Fibroblast of gingiva (primary cell): ENCODE data around the gene VASH2.
A peak's percentile ranks its signal among the peaks of the same experiment; 100 is the strongest.
"Not testable (repeated sequence)": the region's sequence is repeated elsewhere in the genome, so short reads cannot be mapped to it uniquely, and the experiment has no call there.

Source experiments
- DNase-seq: peaks from one replicate; pipeline ENCODE4 v3.0.0-alpha.2; 2011; ENCODE audit warnings: low read depth

VASH2 gene

DNA sequence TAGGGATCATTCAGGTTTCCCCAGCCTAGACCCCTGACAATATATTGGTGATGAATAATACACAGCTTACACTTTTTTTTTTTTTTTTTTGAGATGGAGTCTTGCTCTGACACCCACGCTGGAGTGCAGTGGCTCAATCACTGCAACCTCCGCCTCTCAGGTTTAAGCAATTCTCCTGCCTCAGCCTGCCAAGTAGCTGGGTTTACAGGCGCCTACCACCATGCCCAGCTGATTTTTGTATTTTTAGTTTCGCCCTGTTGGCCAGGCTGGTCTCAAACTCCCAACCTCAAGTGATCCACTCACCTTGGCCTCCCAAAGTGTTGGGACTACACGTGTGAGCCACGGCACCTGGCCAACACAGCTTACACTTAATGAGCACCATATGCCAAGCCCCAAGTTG is 7.2 kb downstream of the VASH2 start:
- no peak for DNase-seq

DNA sequence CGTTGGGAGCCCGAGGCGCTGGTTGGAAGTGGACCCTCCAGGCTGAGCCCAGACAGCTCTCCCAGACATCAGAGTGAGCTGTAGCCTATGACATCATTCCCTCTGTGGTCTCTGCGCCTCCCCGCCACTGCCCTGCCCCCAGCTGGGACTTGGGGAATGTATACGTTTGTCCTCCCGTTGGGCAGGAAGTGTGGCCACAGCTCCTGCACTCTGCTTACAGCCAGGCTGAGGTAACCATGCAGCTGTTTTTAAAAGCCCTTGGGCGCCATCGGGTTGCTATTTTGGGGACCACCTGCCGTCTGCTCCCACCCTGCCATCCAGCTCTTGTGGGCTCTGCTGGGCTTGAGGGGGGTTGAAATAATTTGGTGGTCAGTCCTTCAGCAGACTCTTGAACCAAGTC is 7.8 kb downstream of the VASH2 start:
- no peak for DNase-seq

DNA sequence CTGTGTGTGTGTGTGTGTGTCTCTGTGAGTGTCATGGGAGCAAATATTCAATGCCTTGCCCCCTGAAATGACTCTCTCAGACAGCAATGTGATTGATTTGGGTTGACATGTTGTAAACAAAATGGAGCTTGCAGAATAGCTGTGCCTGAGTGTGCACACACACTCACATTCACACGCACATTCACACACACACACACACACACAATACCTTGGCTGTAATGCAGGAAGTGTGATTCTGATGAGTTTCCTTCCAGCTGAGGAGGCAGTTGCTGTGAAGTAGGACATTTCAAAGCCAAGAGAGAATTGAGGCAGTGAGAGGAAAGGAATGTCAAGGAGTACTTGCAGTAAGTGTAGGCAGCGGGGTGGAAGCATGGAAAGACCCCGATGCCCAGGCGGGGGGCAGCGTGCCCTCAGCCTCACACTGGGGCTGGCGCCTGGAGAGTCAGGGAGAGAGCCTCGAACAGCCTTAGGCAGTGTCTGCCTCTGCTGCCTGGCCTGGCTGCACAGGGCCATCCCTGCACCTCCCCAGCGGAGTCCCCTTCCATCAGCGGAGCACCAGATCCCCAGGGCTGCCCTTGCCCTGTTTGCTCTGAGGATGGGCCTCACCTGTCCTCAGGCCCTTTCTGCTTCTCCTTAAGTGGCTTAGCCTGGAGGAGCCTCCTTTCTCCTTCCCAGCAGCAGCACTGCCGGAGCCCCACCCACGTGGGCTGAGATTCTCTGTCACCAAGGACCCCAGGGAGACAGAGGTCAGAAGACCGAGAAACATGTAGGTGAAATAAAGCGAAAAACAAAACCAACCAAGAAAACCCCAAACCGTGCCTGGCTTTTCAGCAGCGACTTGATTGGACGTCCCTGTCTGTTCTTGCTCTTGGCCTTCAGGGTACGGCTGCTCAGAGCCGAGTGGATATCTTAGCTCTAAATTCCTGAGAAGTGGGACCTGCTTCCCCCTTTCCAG is 9.2 kb downstream of the VASH2 start:
- DNase-seq = no peak

DNA sequence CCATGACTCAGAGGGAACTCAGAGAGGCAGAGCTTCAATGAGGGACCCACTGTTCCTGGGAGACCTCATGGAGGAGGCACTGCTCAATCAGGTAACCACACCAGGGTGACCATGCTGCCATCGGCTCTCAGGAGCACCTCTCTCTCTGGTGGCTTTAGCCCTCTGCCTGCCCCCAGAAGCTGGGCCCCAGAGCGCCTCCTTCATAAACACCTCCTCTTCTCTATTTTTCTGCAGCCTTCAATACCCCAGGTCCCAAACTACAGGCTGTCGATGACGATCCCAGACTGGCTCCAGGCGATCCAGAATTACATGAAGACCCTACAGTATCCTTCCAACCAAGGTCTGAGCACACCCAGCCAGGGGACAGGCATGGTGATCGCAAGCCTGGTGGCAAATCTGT is 10.6 kb downstream of the VASH2 start:
- no peak for DNase-seq

DNA sequence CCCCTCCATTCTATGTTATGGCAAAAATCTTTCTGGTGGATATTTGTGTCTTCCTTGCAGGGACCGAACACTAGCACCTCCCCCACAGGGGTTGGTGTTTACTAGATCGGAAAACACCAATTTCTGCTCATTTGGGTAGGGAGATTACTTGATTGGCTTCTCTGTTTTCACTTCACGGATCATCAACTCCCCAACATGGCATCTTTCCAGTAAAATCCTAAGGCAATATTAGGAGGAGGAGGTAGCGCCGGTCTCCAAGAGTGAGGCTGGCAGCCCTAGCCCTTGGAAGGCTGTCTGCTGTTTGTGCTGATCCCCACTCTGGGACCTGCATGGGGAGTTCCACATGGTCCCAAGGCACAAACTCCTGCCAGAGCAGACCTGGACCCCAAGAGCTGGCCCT is 12.2 kb downstream of the VASH2 start:
- no peak for DNase-seq

DNA sequence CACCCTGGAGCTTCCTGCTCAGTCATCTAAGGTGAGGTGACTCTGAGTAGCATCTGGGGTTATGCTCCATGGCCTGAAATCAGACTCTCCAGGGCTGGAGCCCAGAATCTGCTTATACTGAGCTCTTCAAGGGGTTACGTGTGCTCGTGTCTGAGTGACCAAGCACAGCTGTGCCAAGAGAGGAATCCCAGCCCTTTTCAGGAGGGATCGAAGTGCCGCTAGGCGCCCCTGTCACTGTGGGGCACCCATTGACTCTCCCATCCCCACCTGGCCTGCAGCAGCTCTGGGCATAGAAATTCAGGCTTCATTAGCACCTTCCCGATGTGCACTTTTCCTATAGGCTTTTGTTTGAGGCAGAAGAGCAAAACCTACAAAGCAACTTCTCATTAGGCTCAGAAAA is 13.8 kb downstream of the VASH2 start:
- no peak for DNase-seq

DNA sequence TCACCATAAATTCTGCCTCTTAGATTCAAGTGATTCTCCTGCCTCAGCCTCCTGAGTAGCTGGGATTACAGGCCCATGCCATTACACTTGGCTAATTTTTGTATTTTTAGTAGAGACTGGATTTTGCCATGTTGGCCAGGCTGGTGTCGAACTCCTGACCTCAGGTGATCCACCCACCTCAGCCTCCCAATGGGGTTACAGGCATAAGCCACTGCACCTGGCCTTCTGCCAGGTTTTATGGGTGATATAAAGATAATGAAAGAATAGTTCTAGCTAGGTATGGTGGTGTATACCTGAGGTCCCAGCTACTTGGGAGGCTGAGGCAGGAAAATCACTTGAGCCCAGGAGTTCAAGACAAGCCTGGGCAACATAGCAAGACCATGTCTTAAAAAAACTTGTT is 14.7 kb downstream of the VASH2 start:
- not testable (repeated sequence) for DNase-seq

DNA sequence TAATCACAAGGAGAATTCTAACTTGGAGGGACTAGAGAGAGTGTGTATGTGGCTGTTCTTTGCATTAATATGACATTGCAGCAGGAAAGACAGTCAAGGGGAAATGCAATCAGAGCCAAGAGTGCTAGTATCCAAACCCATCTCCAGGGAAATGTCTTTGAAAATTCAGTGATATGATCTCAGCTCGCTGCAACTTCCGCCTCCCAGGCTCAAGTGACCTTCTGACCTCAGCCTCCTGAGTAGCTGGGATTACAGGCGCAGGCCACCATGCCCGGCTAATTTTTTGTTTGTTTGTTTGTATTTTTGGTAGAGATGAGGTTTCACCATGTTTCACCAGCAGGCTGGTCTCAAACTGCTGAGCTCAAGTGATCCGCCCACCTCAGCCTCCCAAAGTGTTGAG is 16.3 kb downstream of the VASH2 start:
- DNase-seq = no peak

DNA sequence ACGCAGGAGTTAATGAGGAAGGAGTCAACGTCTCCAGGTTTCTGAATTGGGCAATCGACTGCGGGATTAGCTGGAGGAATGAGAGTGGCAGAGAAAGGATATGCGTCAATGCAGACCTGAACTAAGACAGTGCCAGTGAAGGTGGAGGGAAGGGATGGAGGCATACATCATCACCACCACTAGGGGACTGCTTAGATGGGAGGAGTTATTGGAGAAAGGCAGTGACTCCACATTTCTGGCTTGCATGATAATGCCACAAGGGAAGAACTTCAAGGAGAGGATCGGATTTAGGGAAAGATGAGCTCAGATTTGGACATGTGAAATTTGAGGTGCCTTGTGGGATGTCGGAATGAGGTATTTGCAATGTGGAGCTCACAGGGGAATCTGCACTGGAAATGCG is 17.5 kb downstream of the VASH2 start:
- peak; percentile 51 for DNase-seq

DNA sequence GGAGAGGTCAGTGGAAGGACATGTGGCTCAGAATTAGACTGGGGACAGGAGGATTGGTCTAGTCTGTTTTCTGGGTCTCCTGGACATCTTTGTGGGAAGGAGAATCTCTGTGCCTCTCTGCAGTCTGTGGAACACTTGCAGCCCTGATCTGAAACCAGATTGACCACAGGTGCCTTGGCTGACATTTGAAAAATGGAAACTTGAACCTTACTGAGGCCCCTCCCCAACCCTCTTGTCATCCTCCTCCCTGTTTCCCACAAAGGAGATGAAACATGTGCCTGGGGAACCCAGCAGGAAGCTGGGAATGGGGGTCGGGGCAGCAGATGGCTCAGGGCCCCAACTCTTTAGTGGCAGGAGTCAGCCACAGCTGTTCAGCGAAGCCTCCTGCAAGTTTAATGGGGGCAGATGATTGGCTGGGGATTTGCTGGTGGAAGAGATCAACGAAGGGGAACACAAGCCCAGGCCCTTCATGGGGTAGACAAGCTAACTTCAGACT is 18.1 kb downstream of the VASH2 start:
- DNase-seq = no peak

DNA sequence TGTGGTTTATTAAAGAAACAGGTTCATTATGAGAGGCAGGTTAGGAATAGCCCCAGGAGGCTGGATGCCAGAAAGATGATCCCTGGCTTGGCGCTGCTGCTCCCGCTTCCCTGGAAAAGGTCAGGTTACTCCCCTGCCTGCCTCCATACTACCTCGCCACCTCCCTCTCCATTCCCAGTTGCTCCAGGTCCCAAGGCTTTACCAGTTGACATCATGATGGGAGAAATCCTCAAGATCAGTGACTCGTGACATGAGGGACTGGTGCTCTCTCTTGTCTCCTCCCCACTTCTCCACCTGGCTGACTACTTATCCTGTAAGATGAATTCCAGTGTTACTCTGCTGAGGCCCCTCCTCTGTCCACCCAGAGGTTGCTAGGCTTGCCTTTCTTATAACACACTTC is 19.7 kb downstream of the VASH2 start:
- no peak for DNase-seq

DNA sequence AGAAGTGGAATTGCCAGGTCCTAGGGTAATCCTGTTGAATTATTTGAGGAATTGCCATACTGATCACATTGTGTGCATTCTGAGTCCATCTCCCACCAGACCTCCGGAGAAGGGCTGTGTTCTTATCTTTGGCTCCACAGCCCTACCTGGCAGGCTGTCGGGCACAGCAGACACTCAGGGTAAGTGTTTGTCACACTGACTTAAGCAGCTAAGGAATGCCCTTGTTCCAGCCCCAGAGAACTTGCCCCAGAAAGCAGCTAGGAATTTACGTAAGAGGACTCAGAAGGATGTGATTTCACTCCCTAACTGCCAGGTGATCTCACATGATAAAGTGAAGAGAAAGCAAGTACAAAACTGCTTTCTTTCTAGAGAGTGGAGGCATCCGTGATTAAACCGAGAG is 21.0 kb downstream of the VASH2 start:
- DNase-seq = no peak

DNA sequence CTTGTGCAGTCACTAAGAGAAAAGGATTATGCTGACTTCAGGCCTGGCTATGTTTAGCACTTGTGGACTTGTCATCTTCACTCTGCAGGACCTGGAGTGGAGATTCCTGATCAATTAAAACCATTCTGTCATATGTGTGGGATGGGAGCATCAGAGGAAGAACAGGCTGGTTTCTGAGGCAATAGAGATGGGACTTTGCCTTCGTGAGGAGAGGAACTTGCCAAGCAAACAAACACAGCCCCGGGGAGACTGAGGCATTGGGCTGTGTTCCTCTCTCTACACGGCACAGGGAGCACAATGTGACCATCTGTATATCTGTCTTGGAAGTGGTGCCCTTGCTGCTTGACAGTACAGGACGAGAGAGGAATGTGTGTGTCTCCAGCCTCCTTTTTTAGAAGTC is 23.1 kb downstream of the VASH2 start:
- DNase-seq = no peak

DNA sequence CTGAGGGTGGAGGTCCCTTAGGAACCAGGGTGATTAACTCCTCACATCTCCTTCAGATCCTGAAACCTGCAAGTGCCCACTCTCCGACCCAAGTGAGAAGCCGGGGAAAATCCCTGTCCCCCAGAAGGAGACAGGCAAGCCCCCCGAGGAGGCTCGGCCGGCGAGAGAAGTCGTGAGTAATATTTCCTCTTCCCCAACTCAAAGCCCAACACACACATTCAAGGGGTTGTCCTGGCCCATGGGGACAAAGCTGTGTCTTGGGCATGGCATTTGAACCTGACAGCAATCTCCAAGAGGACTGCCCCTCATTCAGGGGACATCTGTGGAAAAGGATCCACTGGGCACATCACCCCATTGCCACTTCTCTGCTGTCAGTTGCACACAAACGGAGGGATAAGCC is 23.6 kb downstream of the VASH2 start:
- no peak for DNase-seq

DNA sequence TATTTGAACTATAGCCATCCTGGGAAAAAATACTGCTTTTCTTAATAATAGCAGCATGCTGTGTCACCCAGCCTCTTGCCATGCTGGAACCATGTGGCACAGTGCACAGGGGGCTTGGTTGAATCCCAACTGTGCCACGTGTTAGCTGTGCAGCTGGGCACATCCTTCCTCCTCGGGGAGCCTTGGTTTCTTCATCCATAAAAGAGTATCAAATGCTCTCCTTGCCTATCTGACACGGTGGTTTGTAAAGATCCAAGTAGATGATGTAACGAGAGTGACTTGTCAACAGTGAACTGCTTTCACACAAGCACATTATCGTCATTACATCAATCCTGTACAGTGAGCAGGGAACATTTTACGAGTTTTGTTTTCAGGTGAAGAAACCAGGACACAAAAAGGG is 24.4 kb downstream of the VASH2 start:
- DNase-seq = no peak

DNA sequence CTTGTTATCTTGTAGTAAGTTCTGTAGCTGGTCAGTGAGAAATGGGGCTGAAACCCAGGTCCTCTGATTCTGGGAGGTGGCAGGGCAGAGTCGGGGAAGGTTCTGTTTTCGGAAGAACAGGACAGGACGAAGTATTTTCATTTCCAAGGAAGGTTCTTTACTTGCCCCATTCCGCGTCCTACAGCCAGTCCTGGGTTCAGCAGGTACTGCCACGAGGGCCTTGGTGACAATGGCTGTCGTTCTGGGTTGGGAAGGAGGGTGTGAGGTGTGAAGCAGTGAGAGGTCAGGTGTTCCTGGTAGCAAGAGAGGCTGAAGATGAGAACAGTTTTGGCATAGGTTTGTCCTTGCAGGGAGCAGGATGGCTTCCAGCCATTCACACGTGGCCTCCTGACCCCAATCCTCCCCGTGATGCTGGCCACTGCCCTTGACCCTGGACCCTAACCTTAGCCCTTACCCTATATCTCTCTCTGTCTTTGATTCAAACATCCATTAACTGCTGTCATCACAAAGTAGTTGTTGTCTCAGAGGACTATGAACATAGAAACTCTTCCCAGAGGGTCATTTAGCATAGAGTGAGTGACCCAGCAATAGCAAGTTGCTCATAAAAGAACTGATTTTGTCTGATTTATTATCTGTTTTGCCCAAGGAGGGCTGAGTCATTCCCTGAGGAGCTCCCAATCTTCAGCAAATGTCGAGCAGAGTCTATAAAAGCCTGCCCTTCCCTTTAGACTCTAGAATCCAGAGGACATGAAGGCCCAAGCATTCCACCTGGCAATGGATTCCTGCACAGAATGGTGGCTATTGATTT is 25.0 kb downstream of the VASH2 start:
- no peak for DNase-seq

DNA sequence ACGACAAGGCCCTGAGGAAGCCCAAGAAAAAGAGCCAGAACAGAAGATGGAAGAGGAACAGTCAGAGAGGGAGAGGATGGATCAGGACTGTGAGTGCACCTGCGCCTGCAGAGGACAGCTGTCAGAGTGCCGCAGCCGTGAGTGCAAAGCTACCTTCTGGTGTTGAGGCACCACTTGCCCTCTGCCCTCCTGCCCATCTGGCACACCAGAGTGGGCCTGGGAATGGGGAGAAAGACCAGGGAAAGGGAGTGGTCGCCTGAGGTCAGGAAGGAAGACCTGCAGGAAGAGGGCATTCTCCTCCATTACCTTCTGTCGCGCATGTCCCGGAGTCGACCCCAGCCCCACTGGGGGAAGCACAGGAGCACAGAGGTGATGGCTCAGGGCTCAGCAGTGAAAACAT is 26.2 kb downstream of the VASH2 start:
- no peak for DNase-seq

DNA sequence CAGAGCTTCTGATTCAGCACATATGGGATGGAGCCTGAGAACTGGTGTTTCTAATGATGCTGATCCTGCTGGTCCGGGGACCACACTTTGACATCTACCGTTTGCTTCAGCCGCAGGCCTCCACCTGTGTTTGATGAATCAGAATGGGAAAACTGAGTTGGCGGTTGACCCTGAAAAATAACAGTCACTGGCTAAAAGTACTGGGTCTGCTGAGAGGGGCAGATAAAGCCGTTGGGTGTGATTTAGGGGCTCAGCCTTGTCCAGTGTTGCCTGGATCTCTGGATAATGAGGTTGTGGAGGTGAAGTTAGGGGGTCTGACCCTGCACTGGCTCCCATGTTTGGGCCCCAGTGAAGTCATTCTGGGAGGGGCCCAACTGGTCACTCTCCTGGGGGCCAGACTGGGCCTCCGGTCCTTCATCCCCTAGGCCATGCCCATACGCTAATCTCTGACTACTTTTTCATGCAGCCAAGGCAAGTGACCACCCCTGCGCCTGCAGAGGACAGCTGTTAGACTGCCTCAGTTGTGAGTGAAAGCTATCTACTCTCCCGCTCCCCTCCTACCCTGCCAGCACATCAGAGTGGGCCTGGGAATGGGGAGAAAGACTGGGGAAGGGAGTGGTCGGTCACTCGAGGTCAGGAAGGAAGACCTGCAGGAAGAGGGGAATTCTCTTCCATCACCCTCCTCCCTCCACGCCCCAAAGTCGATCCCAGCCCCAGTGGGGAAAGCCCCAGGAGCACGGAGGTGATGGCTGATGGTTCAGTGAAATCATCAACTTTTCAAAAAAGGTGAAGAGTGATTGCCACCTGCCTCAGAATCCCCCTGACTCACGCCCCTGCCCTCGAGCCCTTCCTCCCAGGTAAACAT is 27.7 kb downstream of the VASH2 start:
- DNase-seq = no peak

DNA sequence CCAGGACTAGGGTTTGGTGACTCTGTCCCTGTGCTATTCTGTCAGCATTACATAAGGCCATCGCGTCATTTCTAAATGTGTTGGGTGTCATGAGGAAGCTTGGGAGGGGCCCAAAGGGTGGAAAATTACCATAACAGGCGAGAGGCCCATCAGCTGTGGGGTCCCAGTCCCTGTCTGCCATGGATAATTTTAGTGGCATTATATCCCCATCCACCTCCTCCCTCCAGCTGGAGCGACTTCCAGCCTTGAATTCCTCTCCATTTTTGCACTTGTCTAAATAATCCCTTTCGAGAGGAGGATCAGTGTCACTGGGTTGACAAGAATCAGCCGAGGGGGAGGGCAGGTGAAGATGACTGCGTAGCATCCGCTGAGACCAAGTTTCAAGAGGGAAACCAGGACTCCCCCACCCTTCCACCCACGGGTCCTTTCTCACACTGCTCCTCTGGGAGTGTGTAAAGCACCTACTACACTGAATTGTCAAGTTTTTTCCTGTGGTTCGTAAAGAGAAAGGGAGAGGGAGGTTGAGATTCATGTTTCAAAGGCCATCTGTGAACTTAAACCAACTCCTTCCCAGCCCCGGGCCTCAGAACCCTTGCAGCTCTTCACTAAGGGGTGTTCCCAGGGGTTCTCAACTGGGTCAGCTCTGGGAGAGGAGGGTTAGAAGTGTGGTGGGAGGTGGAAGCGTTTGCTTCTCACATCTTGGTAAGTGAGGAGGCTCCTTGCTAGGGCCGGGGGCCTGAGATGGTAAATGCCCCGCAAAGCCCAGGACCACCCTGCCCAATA is 29.2 kb downstream of the VASH2 start:
- DNase-seq = no peak

DNA sequence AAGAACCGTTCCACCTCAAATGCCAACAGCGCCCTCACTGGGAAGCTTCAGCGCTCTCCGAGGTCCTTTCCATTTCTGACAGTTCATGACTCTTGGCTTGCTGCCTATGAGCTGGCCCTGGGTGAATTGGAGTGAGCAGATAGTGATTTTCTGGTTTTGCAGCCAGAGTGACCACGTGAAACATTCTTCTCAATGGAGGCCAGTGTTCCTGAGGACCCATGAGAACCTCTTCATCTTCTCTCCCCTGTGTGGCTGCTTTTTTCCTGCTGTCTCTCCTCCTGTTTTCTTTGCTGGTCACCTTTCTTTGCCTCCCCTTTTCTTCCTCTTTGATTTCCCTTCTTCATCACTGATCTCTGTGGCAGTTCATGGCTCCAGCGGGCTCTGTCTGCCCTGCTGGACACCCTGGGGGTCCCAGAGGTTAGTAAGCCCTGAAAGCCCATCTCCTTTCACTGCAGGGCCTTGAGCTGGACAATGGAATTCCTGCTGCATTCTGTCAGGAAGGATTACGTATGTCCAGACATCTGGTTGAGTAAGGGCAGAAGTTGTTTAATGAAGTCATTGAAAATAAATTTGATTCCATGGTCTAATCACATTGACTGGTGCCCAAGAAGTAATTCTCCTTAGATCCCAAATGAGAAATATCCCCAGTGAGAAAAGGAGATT is 29.9 kb downstream of the VASH2 start:
- no peak for DNase-seq

DNA sequence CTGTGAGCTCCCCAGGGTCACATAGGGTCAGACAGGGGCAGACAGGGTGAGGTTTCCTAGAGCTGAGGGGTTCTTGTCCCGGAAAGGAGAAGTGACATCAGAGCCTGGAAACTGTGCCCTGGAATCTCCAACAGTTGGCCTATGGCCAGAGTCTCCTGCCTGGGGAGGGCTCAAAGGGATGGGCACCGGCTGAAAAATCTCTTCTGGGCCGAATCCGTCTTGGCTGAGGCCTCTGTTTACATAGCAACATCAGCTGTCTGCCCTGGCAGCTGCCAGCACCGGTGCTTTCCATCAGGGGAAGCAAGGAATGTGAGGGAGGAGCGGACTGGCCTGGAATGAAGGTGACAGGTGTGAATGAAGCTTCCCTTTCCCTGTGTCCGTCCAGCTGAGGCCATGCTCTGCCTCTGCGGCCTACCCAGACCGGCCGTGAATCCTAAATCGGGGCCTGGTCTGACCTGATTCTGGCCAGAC is 30.7 kb downstream of the VASH2 start:
- DNase-seq = no peak
